NCI-H2107 treated with DMSO at 0.1 percent for 48 hours (cell line): ENCODE results near the gene FASTKD1.
A peak's percentile ranks its signal among the peaks of the same experiment; 100 is the strongest.
"Not testable (repeated sequence)": the region's sequence is repeated elsewhere in the genome, so short reads cannot be mapped to it uniquely, and the experiment has no call there.

Experiments used
- DNase-seq: peaks from one replicate; lab custom pipeline; 2025; ENCODE audit not compliant: unreplicated experiment; lab: John Stamatoyannopoulos, UW

Gene FASTKD1, protein sequence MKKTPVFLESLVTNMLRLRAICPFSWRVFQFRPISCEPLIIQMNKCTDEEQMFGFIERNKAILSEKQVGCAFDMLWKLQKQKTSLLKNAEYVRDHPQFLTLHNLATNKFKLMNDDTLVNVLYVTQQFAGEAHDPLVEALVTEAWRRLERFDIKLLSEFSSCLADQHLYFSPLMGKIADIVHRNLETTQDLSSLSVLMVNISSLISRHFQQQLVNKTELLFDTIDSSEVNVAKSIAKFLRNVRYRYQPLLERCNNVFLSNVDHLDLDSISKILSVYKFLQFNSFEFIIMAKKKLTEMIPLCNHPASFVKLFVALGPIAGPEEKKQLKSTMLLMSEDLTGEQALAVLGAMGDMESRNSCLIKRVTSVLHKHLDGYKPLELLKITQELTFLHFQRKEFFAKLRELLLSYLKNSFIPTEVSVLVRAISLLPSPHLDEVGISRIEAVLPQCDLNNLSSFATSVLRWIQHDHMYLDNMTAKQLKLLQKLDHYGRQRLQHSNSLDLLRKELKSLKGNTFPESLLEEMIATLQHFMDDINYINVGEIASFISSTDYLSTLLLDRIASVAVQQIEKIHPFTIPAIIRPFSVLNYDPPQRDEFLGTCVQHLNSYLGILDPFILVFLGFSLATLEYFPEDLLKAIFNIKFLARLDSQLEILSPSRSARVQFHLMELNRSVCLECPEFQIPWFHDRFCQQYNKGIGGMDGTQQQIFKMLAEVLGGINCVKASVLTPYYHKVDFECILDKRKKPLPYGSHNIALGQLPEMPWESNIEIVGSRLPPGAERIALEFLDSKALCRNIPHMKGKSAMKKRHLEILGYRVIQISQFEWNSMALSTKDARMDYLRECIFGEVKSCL

DNA sequence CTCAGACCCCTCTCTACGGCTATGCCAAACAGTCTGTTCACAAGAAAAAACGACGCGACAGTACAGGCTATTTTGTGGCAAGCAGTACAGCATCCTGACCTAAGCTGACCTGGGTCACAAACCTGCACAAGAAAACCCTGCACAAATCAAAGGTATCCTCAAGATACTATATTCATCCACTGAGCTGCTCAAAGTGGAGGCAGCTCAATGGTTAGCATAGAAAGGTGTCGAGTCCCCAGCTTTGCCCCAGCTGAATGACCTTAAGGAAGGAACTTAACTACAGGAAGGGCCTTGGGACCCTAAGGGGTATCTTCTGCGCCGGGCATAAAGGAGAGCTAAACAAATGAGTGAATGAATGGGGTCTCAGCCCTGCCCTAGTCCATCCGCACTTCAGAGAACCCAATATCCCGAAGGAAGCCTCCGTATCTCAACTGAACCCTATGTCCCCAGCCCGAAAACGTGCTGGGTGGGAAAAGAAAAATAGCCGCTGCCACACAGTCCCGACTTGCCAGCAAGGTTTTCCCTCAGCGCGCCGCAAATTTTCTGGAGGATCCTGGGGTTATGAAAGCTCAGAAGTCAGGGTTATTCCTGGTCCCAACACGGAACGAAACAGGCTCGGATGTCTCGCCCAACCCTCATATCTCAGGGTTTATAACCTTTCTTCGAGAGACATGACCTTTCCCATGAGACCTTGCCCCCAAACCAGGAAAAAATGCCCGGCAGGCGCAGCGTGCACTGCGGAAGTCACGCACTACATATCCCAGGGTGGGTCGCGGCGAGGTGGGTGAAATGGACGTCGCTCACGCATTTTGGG, at the start of gene FASTKD1:
Gene FASTKD1 (minus strand): TSS at position 706 of the 814 bp plus-strand sequence. CDS start 1,836 bp downstream, outside the sequence.
- DNase-seq, result peak; percentile 81

DNA sequence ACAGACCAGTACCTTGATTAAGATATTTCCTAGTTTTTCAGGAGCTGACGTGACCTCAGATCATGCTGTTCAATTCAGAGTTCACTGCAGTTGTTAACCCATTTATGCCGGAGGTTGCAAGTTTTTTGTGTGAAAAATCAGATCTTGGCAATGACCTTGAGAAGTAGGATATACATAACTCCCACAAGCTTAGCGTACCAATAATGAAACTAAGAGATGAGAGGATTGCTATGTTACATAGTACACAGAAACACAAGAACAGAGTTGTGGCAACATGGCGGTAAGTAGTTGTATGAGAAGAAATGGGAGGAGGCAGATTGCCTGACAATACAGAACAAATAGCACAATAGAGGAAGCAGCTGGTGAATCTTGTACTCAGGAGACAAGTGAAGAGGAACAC, 49.6 kb upstream of the FASTKD1 start:
- no peak for DNase-seq

GRCh38 chr2:169620509-169620908, 46.8 kb upstream of the FASTKD1 start:
- DNase-seq, result no peak

DNA sequence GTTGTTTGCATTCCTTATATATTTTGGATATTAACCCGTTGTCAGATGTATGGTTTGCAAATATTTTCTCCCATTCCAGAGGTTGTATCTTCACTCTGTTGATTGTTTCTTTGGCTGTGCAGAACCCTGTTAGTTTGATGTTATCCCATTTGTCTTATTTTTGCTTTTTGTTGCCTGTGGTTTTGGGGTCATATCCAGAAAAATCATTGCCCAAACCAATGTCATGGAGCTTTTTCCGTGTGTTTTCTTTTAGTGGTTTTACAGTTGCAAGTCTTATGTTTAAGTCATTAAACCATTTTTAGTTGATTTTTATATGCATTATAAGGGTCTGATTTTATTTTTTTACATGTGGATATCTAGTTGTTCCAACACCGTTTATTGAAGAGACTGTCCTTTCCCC, 46.3 kb upstream of the FASTKD1 start:
- DNase-seq, result no peak

GRCh38 chr2:169615982-169616381, 42.3 kb upstream of the FASTKD1 start:
- DNase-seq, result not testable (repeated sequence)

GRCh38 chr2:169613876-169614275, 40.2 kb upstream of the FASTKD1 start:
- DNase-seq, result no peak

DNA sequence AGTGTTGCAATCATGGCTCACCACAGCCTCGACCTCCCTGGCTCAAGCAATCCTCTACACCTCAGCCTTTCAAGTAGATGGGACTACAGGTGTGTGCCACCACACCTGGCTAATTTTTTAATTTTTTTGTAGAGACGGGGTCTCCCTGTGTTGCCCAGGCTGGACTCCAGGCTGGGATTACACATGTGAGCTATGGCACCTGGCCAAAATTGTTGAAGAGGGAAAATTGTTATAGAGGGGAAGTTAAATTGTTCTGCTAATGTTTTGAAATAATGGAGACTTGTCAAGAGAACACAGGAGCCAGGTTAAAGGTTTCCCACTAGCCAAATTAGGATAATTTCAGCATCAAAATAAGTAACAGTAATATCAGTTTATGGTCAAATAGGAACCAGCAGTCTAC, 35.6 kb upstream of the FASTKD1 start:
- no peak for DNase-seq

DNA sequence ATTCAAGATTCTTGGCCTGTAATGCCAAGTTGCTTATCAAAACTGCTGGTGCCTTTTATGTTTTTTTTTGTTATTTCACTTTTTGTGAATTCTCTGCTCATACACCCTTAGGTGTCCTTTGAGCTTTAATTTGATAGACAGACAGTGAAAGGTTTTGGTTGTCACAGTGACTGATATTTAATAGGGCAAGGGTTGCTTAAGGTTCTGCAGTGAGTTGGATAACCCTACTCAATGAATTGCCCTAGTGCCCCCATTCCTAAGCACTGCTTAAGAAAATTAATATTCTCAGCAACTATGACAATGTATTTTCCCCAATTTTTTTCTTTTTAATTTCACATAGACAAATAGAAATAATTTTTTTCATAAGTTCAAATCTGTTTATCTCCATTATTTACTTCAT, 25.9 kb upstream of the FASTKD1 start:
- no peak for DNase-seq

DNA sequence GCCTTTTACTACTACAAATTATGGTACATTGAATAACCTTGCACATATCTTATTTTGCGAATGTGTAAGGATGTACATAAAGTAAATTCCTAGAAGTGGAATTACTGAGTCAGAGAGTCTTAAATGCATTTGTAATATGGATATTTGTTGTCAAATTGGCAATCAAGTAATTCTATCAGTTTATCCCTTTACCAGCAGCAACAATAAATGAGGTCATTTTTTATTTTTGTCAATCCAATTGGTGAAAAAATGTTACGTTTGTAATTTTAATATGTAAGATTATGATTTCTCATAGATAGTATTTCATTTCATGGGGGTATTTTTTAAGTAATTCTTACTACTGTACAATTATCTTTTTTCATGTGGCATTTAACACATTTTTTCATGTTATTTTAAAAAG, 25.3 kb upstream of the FASTKD1 start:
- no peak for DNase-seq

GRCh38 chr2:169596546-169596945, 22.9 kb upstream of the FASTKD1 start:
- DNase-seq, result not testable (repeated sequence)

- DNase-seq, result no peak
These were observed 17.1 kb upstream of the FASTKD1 start for GRCh38 chr2:169590804-169591203.

DNA sequence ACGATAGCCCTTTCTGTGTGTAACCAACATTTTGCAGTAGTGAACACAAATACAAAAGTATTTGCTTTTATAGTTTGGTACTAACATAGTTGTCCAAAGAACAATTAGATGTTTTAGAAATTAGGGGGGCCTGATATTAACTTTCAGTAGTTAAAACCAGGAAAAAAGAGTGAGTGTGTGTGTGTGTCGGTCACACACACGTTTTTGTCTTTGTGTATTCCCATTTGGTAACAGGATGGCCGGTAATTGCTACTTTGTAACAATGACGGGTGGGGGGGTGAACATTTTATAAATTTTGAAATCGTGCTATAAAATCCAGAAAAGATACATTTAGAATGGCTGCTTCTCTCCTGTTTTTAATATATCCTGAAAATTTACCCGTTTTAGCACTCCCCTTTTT, 12.0 kb upstream of the FASTKD1 start:
- DNase-seq, result no peak

DNA sequence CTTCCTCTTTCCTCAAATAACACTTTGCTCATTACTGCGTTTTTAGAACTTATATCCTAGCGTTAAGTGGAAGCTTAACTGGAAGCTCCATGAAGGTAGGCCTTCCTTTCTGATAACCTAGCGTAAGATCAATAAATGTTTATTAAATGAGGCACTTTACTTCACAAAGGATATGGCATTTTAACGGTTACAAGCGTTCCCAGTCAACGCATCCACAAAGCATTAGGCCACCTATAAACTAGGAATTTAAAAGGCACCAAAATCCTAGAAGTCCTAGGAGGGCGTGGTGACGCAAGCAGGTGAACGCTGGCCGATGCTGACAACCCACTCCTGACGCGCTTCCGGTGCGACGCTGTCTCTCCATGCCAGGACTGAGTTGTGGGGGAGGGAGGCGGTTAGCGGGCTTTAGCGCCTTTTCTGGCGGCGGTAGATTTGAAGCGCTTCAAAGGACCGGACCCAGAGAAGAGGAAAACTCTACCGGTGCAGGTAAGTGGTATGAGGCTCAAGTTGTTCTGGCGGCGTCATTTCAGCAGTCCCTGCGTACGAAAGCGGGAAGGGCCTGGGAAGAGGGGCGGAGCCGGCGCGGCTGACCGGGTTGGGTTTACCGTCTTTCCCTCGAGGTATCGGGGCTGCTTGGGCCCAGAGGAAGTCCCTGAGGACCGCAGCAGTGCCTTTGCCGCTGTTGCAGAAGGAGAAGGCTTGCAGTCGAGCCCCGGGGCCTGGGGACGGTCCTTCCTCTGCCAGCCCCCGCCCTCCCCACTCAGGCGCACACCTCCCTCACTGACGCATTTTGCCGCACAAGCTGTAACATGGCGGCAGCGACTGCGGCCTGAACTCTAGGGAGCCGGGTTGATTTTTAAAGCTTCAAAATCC, 10.6 kb upstream of the FASTKD1 start, which contains the start of gene PPIG:
Gene PPIG (plus strand): TSS at position 347 of the 873 bp plus-strand sequence. CDS start 19,691 bp downstream, outside the sequence.
- peak; percentile 84 for DNase-seq

DNA sequence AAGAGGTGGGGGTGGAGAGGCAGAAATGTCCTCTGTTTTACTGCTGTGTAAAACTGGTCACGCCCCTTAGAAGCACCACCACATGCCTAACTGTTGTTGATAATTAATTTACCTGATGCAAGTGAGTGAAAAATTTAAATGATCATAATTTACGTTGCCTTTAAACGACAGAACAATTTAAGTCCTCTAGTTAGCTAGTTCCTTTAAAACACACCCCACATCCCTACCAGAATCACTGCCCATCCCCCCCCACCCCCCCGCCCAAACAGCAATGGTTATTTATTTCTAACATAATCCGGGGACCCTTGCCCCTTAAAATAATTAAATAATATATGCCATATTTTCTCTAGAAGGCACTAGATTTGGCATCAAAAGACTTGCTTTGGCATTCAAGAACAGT, 9.9 kb upstream of the FASTKD1 start:
- DNase-seq, result no peak

DNA sequence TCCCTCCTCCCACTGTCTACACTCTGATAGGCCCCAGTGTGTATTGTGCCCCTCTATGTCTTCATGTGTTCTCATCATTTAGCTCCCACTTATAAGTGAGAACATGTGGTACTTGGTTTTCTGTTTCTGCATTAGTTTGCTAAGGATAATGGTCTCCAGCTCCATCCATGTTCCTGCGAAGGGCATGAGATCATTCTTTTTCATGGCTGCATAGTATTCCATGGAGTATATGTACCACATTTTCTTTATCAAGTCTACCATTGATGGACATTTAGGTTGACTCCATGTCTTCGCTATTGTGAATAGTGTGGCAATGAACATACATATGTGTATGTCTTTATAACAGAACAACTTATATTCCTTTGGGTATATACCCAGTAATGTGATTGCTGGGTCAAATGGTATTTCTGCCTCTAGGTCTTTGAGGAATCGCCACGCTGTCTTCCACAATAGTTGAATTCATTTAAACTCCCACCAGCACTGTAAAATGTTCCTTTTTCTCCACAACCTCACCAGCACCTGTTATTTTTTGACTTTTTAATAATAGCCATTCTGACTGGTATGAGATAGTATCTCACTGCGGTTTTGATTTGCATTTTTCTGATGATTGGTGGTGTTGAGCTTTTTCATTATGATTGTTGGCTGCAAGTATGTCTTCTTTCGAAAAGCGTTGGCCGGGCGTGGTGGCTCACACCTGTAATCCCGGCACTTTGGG, 9.0 kb upstream of the FASTKD1 start:
- DNase-seq, result not testable (repeated sequence)

DNA sequence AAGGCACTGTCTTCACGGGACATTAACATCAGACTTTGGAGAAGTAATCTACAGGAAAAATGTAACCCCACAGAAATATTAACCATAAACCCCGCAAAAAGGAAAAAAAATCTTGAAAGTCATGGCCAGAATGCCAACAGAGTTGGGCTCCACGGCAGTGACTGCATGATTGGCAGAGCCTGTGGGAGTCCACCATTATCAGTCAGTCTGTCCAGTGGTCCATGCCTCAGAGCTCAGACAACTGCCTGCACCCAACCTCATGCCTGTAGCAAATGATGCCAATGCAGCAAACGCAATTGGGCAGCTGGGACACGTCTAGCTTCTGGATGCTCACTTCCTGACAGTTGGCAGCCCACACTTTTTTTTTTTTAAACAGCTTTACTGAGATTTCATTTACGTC, 5.4 kb upstream of the FASTKD1 start:
- no peak for DNase-seq

GRCh38 chr2:169575264-169575663, 1.6 kb upstream of the FASTKD1 start:
- DNase-seq, result not testable (repeated sequence)

DNA sequence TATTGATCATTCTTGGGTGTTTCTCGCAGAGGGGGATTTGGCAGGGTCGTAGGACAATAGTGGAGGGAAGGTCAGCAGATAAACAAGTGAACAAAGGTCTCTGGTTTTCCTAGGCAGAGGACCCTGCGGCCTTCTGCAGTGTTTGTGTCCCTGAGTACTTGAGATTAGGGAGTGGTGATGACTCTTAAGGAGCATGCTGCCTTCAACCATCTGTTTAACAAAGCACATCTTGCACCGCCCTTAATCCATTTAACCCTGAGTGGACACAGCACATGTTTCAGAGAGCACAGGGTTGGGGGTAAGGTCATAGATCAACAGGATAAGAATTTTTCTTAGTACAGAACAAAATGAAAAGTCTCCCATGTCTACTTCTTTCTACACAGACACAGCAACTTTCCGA, 874 bp upstream of the FASTKD1 start:
- DNase-seq, result not testable (repeated sequence)

- no peak for DNase-seq
These were observed 272 bp upstream of the FASTKD1 start for GRCh38 chr2:169573974-169574299.

DNA sequence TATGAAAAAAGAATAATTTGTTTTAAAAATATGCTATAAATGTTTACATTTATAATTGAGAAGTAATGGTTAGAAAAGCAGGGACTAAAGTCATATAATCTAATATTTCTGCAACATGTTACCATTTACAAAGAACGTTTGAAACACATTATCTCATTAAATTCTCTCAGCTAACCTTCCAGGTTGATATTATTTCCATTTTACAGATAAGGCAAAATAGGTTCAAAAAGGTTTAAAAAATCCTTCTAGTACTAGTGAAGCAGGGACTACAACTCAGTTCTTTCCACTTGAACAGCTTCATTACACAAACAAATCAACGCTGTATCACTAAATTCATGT, 875 bp downstream of the FASTKD1 start:
- DNase-seq, result no peak
